Liver (tissue), 3 donors: ENCODE measurements around the gene DNAJA3.

Source experiments
- ATF3 ChIP-seq: IDR thresholded peaks from 2 replicates; pipeline ENCODE4 v1.6.1; 2016; ENCODE audit warnings: antibody characterized with exemption
- CTCF ChIP-seq: fragments of 150-350 bp; IDR thresholded peaks from 2 replicates; pipeline ENCODE4 v1.5.1; 2017; ENCODE audit warnings: improper control_type of control experiment, low read depth, low read length; ENCODE audit not compliant: missing input control
- EGR1 ChIP-seq, 2 donors: IDR thresholded peaks; 2 replicates each; pipeline ENCODE4 v1.6.1; 2016 to 2018; ENCODE audit warnings: antibody characterized with exemption in 2 of 2, low read depth in 2 of 2
- RAD21 ChIP-seq, 2 donors: IDR thresholded peaks; 2 replicates each; pipeline ENCODE4 v1.6.1; 2016; ENCODE audit warnings: antibody characterized with exemption in 2 of 2, mild to moderate bottlenecking in 2 of 2
- REST ChIP-seq: IDR thresholded peaks from 2 replicates; pipeline ENCODE4 v1.6.1; 2016; ENCODE audit warnings: antibody characterized with exemption, mild to moderate bottlenecking
- SP1 ChIP-seq: IDR thresholded peaks from 2 replicates; pipeline ENCODE4 v1.6.1; 2018; ENCODE audit warnings: antibody characterized with exemption, mild to moderate bottlenecking
- TAF1 ChIP-seq: conservative IDR thresholded peaks from 2 replicates; pipeline ENCODE4 v1.6.1; 2016; ENCODE audit warnings: antibody characterized with exemption, mild to moderate bottlenecking
- YY1 ChIP-seq: IDR thresholded peaks from 2 replicates; pipeline ENCODE4 v1.6.1; 2016; ENCODE audit warnings: antibody characterized with exemption, mild to moderate bottlenecking
- donor health status: healthy.
- donor health status: healthy.

- no peak for TF ChIP-seq CTCF
- TF ChIP-seq RAD21 (IDR thresholded peaks at IDR 0.05): no peak
- no peak for TF ChIP-seq YY1
- no peak for TF ChIP-seq TAF1
- TF ChIP-seq ATF3: no peak
- no peak for TF ChIP-seq SP1
- no peak for TF ChIP-seq EGR1 (IDR thresholded peaks at IDR 0.05; ENCODE audit: low read depth in 2 of 2)
- no peak for TF ChIP-seq REST
Observed at GRCh38 chr16:4378161-4378666, 47.5 kb upstream of the DNAJA3 start.
